ES-I3 (cell line): Measurements from ENCODE around the gene RIOK3.
A peak's percentile ranks its signal among the peaks of the same experiment; 100 is the strongest.
"Not testable (repeated sequence)": the region's sequence is repeated elsewhere in the genome, so short reads cannot be mapped to it uniquely, and the experiment has no call there.

ENCODE experiments used
- H3K36me3 ChIP-seq: 2 replicates; pipeline ENCODE4 v1.6.1; 2013; ENCODE audit warnings: mild to moderate bottlenecking, low read length, control low read depth, moderate library complexity; ENCODE audit not compliant: insufficient read depth
- H3K4me1 ChIP-seq: 2 replicates; pipeline ENCODE4 v1.6.1; 2013; ENCODE audit warnings: mild to moderate bottlenecking, control low read depth, low read length; ENCODE audit not compliant: insufficient read depth
- H3K9ac ChIP-seq: 2 replicates; pipeline ENCODE4 v1.6.1; 2013; ENCODE audit warnings: low read depth, mild to moderate bottlenecking, low read length, moderate library complexity
- H3K9me3 ChIP-seq: 2 replicates; pipeline ENCODE4 v1.6.1; 2013; ENCODE audit warnings: mild to moderate bottlenecking, low read length, moderate library complexity; ENCODE audit not compliant: control insufficient read depth, insufficient read depth

Gene RIOK3, protein sequence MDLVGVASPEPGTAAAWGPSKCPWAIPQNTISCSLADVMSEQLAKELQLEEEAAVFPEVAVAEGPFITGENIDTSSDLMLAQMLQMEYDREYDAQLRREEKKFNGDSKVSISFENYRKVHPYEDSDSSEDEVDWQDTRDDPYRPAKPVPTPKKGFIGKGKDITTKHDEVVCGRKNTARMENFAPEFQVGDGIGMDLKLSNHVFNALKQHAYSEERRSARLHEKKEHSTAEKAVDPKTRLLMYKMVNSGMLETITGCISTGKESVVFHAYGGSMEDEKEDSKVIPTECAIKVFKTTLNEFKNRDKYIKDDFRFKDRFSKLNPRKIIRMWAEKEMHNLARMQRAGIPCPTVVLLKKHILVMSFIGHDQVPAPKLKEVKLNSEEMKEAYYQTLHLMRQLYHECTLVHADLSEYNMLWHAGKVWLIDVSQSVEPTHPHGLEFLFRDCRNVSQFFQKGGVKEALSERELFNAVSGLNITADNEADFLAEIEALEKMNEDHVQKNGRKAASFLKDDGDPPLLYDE

DNA sequence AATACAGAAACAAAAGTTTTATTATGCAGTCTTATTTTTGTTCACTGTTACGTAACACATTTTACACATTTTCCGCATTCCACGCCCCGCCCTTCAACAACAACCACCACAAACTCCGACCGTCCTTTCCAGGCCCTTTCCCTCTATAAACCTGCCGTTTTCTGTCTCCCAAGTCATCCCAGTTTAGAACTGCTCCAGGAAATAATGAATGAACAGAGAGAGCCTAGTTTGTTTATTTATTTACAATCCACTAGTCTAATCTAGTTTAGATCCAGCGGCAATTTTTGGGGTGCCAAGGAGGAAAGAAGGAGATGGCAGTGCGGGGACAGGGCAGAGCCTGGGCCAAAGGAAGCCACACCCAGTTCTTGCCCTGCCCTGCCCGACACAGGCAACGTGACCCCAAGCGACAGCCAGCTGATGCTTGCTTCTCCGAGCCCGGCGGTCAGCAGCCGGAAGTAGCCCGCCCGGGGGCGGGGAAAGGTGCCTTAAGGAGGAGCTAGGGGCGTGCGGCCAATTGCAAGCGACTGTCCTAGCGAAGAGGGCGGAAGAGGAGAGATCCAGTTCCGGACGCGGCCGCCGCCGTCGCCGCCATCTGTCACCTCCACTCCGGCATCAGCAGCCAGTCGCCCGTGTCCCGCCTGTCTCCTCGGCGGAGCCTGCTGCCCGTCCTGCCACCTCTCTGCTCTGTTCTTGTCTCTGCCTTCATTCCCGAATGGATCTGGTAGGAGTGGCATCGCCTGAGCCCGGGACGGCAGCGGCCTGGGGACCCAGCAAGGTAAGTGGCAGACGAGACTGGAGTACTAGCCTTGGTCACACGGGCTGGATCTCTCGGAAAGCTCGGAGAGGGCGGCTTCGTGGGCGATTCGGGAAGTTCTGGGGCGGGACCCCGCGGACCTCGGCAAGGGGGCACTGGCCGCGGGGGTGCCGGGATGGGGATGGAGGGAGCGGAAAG, at the start of gene RIOK3:
TSS of gene RIOK3 (plus strand) at position 560 of the 952 bp plus-strand sequence. CDS start at position 713, 153 bp downstream.
- no peaks in the 10 kb centered on the region for H3K9me3 ChIP-seq
- no peaks in the 10 kb centered on the region for H3K36me3 ChIP-seq
- H3K9ac ChIP-seq, result peak within 1 kb of the TSS; percentile 74
- no peaks in the 10 kb centered on the region for H3K4me1 ChIP-seq

DNA sequence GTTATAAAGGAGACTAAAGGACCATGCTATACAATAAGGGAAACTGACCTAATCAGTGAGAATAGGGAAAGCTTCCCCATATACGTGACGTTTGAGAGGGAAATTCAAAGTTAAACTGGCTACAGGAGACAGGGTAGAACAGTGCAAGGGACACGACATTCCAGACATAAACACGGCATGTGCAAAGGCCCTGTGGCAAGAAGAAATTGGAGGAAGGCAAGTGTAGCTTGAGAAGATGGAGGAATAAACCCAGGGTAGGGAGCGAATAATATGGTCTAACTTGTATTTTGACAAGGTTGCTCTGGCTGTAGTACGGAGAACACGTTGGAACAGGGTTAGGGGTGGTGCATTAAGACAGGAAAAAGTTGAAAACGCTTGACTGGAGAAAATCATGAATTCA, 49.8 kb upstream of the RIOK3 start:
- H3K9me3 ChIP-seq, result no peaks in the 10 kb centered on the region; the same call in 1 of the 2 replicates
- no peaks in the 10 kb centered on the region for H3K36me3 ChIP-seq
- H3K4me1 ChIP-seq, result peaks cover 19% of the 10 kb centered on the region
- H3K9ac ChIP-seq, result no peak overlapping the region

DNA sequence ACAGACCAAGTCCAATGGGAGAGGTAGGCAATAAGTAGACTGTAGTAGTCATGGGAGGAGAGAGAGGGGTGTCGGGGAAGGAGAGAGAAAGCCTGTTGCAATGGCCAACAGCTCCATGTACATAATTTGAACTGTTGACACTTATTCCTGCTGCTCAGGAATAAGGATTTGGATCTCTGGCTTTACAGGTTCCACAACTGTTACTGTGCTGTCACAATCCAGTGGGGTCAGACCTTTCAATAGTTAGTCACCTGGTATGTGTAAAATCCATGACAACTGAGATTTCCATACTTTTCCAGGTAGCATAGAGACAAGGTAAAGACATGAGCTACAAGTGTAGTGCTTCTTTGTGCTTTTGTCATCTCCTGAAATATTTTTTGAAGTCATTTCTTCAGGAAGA, 47.5 kb upstream of the RIOK3 start:
- Histone ChIP-seq H3K9me3 (no peaks in the 10 kb centered on the region; the same call in 1 of the 2 replicates), H3K9ac (no peak overlapping the region), H3K4me1 (peaks cover 19% of the 10 kb centered on the region), H3K36me3 (no peaks in the 10 kb centered on the region)

DNA sequence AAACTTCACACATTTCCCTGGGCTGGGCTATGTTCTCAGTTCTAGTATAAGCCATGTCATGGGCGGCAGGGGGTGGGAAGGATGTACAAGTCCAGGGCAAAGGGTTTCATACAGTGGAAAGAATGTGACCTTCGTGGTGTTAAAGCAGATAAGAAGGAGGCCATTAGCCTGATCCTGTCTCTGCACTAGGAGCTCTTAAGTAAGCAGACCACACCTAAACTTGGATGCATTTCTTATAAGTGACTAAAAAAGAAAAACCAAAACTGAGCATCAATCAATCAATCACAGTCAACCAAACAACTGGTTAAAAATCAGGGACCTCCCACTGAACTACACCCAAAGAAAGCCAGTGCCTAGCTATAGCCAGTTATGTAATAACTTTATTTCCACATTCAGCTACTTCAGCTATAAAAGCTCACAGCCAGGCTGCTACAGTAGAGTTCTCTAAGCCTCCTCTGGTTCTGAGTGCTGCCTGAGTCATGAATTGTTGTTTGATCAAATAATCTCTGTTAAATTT, 46.8 kb upstream of the RIOK3 start:
- H3K9me3 ChIP-seq, result no peaks in the 10 kb centered on the region; the same call in 1 of the 2 replicates
- no peaks in the 10 kb centered on the region for H3K36me3 ChIP-seq
- no peak overlapping the region for H3K9ac ChIP-seq
- peaks cover 12% of the 10 kb centered on the region for H3K4me1 ChIP-seq

DNA sequence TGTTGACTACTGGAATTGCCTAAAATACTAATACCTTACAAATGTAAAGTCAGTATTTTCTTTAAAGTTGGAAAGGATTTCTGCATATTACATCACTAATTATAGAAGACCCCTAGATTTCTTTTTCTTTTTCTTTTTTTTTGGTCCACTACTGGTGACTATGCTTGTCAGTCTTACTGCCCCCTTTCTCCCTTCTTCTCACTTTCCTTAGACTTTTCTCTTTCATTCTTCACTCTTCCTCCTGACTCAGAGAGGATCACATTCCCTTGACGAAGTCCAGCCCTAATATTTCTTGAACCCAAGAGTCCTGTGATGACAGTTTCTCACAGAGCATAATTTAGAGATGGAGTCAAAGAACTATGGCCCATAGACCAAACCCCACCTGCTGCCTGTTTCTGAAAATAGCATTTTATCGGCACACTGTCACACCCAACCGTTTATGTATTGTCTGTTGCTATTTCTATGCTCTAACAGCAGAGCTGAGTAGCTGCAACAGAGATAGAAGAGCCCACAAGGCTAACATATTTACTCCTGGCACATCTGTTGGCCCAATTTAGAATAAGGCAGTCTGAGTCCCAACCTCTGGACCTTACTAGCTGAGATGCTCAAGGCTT, 40.6 kb upstream of the RIOK3 start:
- no peak overlapping the region for H3K9ac ChIP-seq
- H3K9me3 ChIP-seq, result no peaks in the 10 kb centered on the region
- no peaks in the 10 kb centered on the region for H3K36me3 ChIP-seq
- peaks cover 3% of the 10 kb centered on the region; the same call in 1 of the 2 replicates for H3K4me1 ChIP-seq

DNA sequence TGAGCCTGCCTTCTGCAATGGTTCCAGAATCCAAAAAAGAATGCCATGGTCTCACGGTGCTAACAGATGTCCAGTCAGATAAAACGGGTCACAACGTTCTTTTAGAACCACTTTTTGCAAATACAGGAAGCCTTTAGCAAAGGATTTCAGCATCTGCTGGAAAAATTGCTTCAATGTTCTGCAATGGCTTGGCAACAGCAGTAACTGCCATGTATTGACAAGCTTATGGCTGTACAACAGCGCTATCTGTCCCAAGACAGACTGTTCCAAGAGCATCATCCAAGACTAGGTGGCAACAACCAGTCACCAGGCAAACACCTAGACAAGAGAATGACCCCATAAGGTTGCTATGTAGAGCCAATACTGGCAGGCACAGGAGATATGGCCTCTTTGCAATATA, 37.6 kb upstream of the RIOK3 start:
- Histone ChIP-seq H3K4me1 (peaks cover 3% of the 10 kb centered on the region; the same call in 1 of the 2 replicates), H3K9me3 (no peaks in the 10 kb centered on the region), H3K36me3 (no peaks in the 10 kb centered on the region), H3K9ac (no peak overlapping the region)

DNA sequence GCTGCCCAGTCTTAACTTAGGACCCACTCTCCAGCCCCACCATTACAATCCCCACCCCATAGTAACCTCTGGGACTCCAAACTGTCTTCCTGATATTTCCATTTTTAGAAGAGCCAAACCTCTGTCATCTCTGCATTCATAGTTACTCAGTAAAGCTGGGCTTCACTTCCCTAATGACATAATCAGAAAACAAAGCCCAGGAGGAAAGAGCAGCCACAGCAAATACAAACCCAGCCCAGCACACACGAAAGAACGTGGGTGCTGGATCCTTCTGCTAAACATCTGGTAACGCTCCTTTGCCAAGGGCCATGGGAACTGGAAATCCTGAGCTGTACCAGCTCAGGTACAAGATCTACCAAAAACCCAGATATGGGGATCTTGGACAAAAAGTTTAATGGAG, 36.8 kb upstream of the RIOK3 start:
- H3K9ac ChIP-seq, result no peak overlapping the region

DNA sequence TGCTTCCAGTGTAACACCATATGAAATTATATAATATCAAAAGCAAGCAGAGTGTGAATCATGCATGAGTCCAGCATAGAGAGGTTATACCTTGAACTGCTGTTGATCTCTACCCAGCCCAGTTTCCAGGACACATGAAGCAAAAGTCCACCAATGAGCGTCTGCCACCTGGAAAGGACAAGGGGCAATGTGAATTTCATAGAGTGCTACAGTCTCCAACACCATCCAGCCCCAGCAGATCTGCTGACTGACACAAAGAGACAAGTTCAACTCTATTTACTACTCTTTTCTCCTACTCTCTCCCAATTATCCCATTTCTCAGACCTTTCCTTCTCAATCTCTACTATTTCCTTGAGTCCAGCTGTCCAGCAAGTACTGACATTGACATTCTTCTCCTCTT, 31.8 kb upstream of the RIOK3 start:
- Histone ChIP-seq H3K9ac (no peak overlapping the region), H3K4me1 (peaks cover 13% of the 10 kb centered on the region; the same call in 1 of the 2 replicates), H3K9me3 (no peaks in the 10 kb centered on the region), H3K36me3 (no peaks in the 10 kb centered on the region; the same call in 1 of the 2 replicates)

More for the DNA sequence above, 36.8 kb upstream of the RIOK3 start:
- peaks cover 3% of the 10 kb centered on the region; the same call in 1 of the 2 replicates for H3K4me1 ChIP-seq
- H3K36me3 ChIP-seq, result no peaks in the 10 kb centered on the region
- H3K9me3 ChIP-seq, result no peaks in the 10 kb centered on the region

DNA sequence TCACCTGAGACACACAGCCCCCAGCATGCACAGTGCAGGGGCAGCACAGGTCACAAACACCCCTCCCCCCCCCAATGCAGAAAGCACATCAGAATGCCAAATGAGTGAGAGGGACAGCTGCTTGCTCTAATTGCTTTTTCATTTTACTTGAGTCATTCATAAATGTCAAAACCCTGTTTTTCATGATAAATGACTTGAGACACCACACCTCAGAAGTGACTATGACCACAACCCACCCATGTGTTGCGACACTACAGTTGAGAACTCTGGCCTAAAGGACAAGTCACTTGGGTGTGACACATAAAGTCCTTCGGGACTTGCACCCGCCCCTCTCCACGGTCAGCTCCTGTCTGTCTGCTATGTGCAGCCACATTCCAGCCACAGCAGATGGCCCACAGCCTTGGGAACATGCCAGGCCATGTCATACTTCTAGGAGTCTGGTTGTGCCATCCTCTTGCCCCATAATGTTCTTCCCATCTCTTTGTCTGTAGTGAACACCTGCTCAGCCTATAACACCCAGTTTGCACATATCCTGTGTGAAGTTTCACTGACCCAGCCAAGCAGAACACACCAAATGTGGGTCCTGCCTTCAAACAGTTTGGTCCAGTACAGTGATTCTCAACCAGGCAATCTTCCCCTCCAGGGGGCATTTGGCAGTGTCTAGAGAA, 30.2 kb upstream of the RIOK3 start:
- Histone ChIP-seq H3K36me3 (no peaks in the 10 kb centered on the region; the same call in 1 of the 2 replicates), H3K4me1 (peaks cover 13% of the 10 kb centered on the region; the same call in 1 of the 2 replicates), H3K9me3 (no peaks in the 10 kb centered on the region), H3K9ac (no peak overlapping the region)

DNA sequence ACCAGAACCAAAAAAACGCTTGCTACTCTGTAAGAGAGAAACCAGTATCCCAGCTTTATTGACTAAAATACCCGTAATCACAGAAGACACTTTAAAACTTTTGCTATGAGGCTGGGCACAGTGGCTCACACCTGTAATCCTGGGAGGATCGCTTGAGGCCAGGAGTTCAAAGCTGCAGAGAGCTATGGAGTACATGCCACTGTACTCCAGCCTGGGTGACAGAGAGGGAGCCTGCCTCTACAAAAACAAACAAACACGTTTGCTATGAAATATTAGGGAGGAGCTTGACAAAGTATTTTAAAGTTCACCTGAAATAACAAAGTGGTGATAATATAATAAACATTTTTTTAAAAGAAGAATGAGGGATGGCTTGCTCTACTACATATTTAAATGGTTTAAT, 28.5 kb upstream of the RIOK3 start:
- H3K4me1 ChIP-seq, result peaks cover 13% of the 10 kb centered on the region; the same call in 1 of the 2 replicates
- no peak overlapping the region for H3K9ac ChIP-seq
- H3K9me3 ChIP-seq, result no peaks in the 10 kb centered on the region
- H3K36me3 ChIP-seq, result no peaks in the 10 kb centered on the region; the same call in 1 of the 2 replicates

DNA sequence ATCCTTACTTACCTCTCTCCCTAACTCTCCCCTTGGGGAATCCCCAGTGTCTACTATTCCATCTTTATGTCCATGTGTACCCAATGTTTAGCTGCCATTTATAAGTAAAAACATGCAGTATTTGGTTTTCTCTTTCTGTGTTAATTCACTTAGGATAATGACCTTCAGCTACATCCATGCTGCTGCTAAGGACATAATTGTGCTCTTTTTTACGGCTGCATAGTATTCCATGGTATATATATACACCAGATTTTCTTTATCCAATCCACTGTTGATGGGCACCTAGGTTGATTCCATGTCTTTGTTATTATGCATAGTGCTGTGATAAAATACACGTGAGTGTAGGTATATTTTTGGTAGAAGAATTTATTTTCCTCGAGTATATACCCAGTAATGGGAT, 24.3 kb upstream of the RIOK3 start:
- H3K9ac ChIP-seq, result no peak overlapping the region
- H3K36me3 ChIP-seq, result no peaks in the 10 kb centered on the region; the same call in 1 of the 2 replicates
- H3K9me3 ChIP-seq, result no peaks in the 10 kb centered on the region
- H3K4me1 ChIP-seq, result no peaks in the 10 kb centered on the region

DNA sequence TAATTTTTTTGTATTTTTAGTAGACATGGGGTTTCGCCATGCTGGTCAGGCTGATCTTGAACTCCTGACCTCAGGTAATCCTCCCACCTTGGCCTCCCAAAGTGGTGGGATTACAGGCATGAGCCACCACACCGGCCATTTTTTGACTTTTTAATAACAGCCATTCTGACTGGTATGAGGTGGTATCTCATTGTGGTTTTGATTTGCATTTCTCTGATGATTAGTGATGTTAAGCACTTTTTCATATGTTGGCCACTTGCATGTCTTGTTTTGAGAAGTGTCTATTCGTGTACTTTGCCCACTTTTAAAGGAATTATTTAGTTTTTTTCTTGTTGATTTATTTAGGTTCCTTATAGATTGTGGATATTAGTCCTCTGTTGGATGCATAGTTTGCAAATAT, 23.5 kb upstream of the RIOK3 start:
- H3K9me3 ChIP-seq, H3K4me1 ChIP-seq, H3K36me3 ChIP-seq, H3K9ac ChIP-seq: not testable (repeated sequence)

DNA sequence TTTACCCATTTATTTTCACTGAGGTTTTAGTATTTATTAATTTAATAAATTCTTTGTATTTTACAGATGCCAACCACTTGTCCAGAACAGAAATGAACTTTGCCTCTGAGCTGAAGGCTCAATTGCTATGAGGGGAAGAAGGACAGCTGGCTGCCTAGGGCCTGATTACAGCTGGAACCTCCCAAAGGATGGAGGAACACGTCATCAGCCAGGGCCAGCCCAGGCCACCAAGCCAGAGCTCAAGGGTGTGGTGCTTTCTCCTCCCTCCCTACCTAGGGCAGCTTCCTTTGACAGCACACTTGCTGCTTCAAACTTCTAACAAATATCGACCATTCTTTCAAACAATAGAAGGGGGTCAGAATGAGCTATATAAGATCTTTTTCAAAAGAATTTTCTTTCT, 19.7 kb upstream of the RIOK3 start:
- Histone ChIP-seq H3K36me3 (no peaks in the 10 kb centered on the region), H3K4me1 (no peaks in the 10 kb centered on the region), H3K9me3 (no peaks in the 10 kb centered on the region), H3K9ac (no peak overlapping the region)
